Measurements from ENCODE around the gene CNGA3. TPM values are rescaled to one million over a fixed set of nuclear protein-coding genes. Genes with fewer than 3 reads are reported as not detected.

Gene CNGA3
- total RNA-seq, 1 experiment from 2014 or later: not detected

DNA sequence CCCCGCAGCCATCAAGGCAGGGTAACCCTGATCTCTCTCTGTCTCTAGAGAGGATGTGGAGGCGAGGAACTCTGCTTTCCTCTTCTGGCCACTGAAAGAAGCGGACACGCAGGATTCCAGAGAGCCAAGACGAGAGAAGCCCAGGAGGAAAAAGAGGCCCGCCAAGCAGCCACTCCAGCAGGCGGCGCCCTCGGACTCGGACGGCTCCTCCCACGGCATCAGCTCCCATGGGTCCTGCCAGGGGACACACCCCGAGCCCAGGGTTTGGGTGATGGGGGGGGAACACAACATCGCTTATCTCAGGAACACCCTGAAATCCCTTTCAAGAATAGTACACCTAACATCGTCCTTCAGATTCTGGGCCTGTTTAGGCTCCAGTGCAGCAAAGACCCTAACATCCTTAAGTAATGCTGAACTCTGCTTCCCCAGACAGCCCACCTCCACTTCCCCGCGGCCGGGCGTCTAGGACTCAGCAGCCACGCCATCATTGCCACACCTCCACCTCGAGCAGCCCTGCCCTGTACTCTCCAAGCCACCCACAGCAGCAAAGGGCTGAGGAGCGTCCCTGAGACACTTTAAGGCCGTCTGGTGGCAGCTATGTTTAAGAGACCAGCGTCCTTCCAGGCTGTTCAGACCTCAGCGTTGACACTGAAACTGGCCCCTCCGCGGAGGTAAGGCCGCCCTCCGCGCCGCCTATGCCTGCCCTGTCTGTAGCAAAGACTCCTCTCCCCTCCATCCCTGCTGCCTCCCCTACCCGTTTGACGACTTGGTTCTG, 34.3 kb upstream of the CNGA3 start:
- Histone ChIP-seq H2BK120ac (ENCODE audit: low read depth, low read length, poor library complexity, severe bottlenecking) (no peak overlapping the region), H3K9me3 (ENCODE audit: control insufficient read depth, low read depth, low read length) (no peaks in the 10 kb centered on the region), H3K23me2 (ENCODE audit: insufficient read length, low read depth, low read length, poor library complexity, severe bottlenecking) (no peaks in the 10 kb centered on the region), H2BK12ac (ENCODE audit: insufficient read length, low read depth, low read length) (no peak overlapping the region), H3K18ac (ENCODE audit: insufficient read length, low read depth, low read length) (no peak overlapping the region), H3T11ph (ENCODE audit: low read length) (no peak overlapping the region), H3K56ac (ENCODE audit: insufficient read length, low read depth, low read length) (no peak overlapping the region), H2BK5ac (ENCODE audit: insufficient read length, low read length) (no peak overlapping the region), H3K27me3 (ENCODE audit: insufficient read depth, low read length) (no peaks in the 10 kb centered on the region), H3K79me2 (ENCODE audit: insufficient read depth, low read length) (no peaks in the 10 kb centered on the region), H3K79me1 (ENCODE audit: insufficient read depth, low read depth, low read length, poor library complexity, severe bottlenecking) (no peaks in the 10 kb centered on the region), H4K5ac (ENCODE audit: insufficient read length, low read depth, low read length) (no peak overlapping the region), H3K27ac (ENCODE audit: insufficient read length, low read depth, low read length) (no peak overlapping the region), H2AK5ac (ENCODE audit: insufficient read length, low read length) (no peak overlapping the region), H4K8ac (replicated peaks; ENCODE audit: insufficient read length, low read depth, low read length) (no peak overlapping the region), H3K9ac (ENCODE audit: extremely low read depth, insufficient read length, low read length) (no peak overlapping the region), H3K4ac (ENCODE audit: low read depth, low read length) (no peak overlapping the region), H3K4me1 (ENCODE audit: insufficient read depth, low read length) (no peaks in the 10 kb centered on the region), H4K20me1 (ENCODE audit: control insufficient read depth, insufficient read depth, insufficient read length) (no peaks in the 10 kb centered on the region), H2AFZ (ENCODE audit: low read length) (no peak overlapping the region), H2BK20ac (ENCODE audit: low read depth, low read length, poor library complexity, severe bottlenecking) (no peak overlapping the region), H3K23ac (ENCODE audit: insufficient read length, low read depth, low read length) (no peak overlapping the region), H3K4me2 (ENCODE audit: insufficient read depth, insufficient read length, low read length) (no peak overlapping the region), H2BK15ac (ENCODE audit: low read depth, low read length) (no peak overlapping the region), H4K91ac (ENCODE audit: insufficient read length, low read depth, low read length) (no peak overlapping the region), H3K14ac (ENCODE audit: insufficient read depth, low read length) (no peak overlapping the region)
- TF ChIP-seq, protein P1, sequence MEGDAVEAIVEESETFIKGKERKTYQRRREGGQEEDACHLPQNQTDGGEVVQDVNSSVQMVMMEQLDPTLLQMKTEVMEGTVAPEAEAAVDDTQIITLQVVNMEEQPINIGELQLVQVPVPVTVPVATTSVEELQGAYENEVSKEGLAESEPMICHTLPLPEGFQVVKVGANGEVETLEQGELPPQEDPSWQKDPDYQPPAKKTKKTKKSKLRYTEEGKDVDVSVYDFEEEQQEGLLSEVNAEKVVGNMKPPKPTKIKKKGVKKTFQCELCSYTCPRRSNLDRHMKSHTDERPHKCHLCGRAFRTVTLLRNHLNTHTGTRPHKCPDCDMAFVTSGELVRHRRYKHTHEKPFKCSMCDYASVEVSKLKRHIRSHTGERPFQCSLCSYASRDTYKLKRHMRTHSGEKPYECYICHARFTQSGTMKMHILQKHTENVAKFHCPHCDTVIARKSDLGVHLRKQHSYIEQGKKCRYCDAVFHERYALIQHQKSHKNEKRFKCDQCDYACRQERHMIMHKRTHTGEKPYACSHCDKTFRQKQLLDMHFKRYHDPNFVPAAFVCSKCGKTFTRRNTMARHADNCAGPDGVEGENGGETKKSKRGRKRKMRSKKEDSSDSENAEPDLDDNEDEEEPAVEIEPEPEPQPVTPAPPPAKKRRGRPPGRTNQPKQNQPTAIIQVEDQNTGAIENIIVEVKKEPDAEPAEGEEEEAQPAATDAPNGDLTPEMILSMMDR (conservative IDR thresholded peaks at IDR 0.05): peak; percentile 68
- no CpG with 5 or more reads among the region's 33 CpGs for WGBS (ENCODE audit: extremely low coverage, insufficient read length, low lambda C conversion rate)
- Mint-ChIP-seq H3K4me1 (peaks cover 27 to 37% of the 10 kb centered on the region in 2 experiments), H3K27ac (no peak overlapping the region; a peak in 2 of 7 replicates), H3K9me3 (no peaks in the 10 kb centered on the region; a peak in 1 of 5 replicates), H3K36me3 (ENCODE audit: insufficient read depth in 1 of 3, low read depth in 3 of 3) (no peaks in the 10 kb centered on the region; a peak in 1 of 7 replicates), H3K4me3 (no peak overlapping the region), H3K27me3 (ENCODE audit: low read depth) (peaks cover 6% of the 10 kb centered on the region)
- peak; percentile 65 for DNase-seq
